GM12892 (cell line): Measurements from ENCODE around the gene QKI.
"Not testable (repeated sequence)": the region's sequence is repeated elsewhere in the genome, so short reads cannot be mapped to it uniquely, and the experiment has no call there.

Experiments used
- DNase-seq: peaks from one replicate; pipeline ENCODE4 v3.0.0; 2011; ENCODE audit not compliant: insufficient read length
- FAIRE-seq: peaks from 2 replicates; lab custom pipeline; 2011; peaks lifted over from hg19 to GRCh38; lab: Jason Lieb, UNC
- POLR2A ChIP-seq: IDR thresholded peaks from 2 replicates; pipeline ENCODE4 v1.6.1; 2011; ENCODE audit warnings: low read depth, low read length, control low read depth
- POLR2AphosphoS5 ChIP-seq: IDR thresholded peaks from 2 replicates; pipeline ENCODE4 v1.6.1; 2011; ENCODE audit warnings: low read depth, low read length, control low read depth
- TAF1 ChIP-seq: IDR thresholded peaks from 2 replicates; pipeline ENCODE4 v1.6.1; 2011; ENCODE audit warnings: low read depth, mild to moderate bottlenecking, control low read depth, low read length, borderline replicate concordance

Gene QKI

DNA sequence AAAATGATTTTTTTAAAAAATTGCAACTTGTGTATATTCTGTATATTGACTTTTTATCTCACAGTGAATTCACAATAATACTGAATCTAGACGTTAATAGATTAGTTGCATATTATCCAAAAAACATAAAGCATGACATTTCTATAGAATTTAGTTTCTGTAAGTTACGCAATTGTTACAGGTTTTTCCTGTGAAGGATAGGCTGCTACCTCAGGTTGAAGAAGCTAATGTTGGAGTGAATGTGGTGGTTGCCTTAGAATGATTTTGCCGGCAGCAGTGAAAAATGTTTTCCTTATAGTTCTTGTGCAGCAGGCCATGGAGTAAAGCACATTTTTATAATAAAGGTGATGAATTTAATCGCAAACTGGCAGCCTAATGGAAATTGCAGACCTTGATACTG is 20.5 kb downstream of the QKI start:
- FAIRE-seq (no peak), DNase-seq (no peak)
- TF ChIP-seq POLR2AphosphoS5 (no peak), POLR2A (no peak), TAF1 (no peak)

- TF ChIP-seq POLR2AphosphoS5 (no peak), POLR2A (no peak), TAF1 (no peak)
- no peak for DNase-seq
- no peak for FAIRE-seq
These were observed 22.3 kb downstream of the QKI start for GRCh38 chr6:163436843-163437242.

DNA sequence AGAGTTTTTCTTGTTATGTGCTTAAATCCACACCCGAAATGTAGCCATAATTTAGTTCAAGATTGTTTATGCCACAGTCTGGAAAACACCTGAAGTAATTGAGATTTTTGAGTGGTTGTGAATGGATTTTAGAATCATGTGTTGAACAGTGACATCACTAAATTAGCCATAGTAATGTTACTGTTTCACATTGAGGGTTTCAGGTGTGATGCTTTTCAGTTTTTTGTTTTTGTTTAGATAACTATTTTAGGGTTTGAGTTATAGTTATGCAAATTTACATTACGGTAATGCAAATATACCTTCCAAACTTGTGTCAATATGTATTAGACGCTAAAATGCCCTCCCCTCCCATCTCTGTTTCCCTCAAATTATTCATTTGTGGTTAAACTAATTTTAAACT is 22.9 kb downstream of the QKI start:
- TF ChIP-seq POLR2A (no peak), TAF1 (no peak), POLR2AphosphoS5 (no peak)
- FAIRE-seq (no peak), DNase-seq (no peak)

DNA sequence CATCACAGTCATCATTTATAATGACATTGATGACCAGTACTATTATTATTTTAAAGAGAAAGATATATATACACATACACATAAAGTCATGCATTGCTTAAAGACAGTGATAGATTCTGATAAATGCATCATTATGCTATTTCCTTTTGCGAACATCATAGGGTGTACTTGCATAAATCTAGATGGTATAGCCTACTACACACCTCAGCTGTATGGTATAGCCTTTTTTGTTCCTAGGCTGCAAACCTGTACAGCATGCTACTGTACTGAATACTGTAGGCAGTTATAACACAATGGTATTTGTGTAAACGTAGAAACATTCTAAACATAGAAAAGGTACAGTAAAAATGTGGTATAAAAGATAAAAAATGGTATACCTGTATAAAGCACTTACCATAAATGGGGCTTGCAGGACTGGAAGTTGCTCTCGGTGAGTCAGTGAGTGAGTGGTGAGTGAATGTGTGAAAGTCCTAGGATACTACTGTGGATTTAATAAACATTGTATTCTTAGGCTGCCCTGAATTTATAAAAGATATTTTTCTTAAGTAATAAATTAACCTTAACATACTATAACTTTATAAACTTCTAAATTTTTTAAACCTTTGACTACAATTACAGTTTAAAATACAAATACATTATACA is 23.9 kb downstream of the QKI start:
- no peak for FAIRE-seq
- TF ChIP-seq TAF1 (no peak), POLR2AphosphoS5 (no peak), POLR2A (no peak)
- no peak for DNase-seq

GRCh38 chr6:163438940-163439335 is 24.4 kb downstream of the QKI start:
- FAIRE-seq (no peak), DNase-seq (no peak)
- no peak for TF ChIP-seq POLR2AphosphoS5
- TF ChIP-seq POLR2A = no peak
- no peak for TF ChIP-seq TAF1

GRCh38 chr6:163439390-163439789 is 24.9 kb downstream of the QKI start:
- FAIRE-seq, DNase-seq: not testable (repeated sequence)

- FAIRE-seq (no peak), DNase-seq (no peak)
- TF ChIP-seq TAF1 = no peak
- no peak for TF ChIP-seq POLR2A
- no peak for TF ChIP-seq POLR2AphosphoS5
These were observed 25.5 kb downstream of the QKI start for GRCh38 chr6:163439997-163440396.

- no peak for TF ChIP-seq TAF1
- TF ChIP-seq POLR2A = no peak
- no peak for TF ChIP-seq POLR2AphosphoS5
- no peak for FAIRE-seq
These were observed 27.8 kb downstream of the QKI start for GRCh38 chr6:163442336-163442735.

DNA sequence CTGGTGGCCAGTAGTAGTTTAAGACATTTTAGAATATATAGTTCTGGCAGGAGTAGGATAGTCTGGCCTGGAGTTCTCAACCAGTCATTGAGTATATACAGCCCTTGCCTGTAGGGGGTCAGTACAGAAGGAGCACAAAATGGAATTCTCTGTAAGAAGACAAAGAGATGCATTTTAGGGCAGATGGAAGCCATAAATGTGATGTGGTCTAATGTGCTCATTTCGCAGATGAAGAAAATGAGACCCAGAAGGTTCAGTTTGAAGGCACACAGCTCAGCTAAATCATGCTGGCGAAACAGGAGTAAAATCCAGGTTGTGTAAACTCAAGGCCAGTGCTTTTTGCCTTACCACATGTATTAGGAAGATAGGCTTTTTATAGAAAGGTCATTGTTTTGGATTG is 29.6 kb downstream of the QKI start:
- TF ChIP-seq TAF1 = no peak
- TF ChIP-seq POLR2A = no peak
- no peak for TF ChIP-seq POLR2AphosphoS5
- DNase-seq = no peak
- no peak for FAIRE-seq

More at GRCh38 chr6:163442336-163442735, 27.8 kb downstream of the QKI start:
- no peak for DNase-seq

GRCh38 chr6:163446549-163446948 is 32.0 kb downstream of the QKI start:
- no peak for FAIRE-seq
- TF ChIP-seq TAF1 (no peak), POLR2AphosphoS5 (no peak), POLR2A (no peak)
- no peak for DNase-seq

DNA sequence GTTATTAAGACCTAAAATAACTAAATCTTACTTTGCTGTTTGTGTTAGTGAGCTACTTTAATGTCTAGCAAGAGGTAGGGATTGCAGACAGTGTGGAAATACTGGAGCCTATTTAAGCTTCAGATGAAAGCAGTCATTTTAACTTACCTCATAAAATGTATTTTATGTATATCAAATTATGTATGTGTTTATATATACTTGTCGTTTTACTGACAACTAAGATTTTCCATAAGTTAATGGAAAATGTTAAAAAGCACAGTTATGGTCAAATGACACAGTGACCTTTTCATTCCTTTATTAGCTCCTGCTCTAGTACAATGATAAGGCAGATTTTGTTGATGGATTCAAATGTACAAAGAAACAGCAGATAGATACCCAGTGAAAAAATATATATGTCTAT is 34.6 kb downstream of the QKI start:
- FAIRE-seq (no peak), DNase-seq (no peak)
- TF ChIP-seq POLR2AphosphoS5 (no peak), POLR2A (no peak), TAF1 (no peak)

DNA sequence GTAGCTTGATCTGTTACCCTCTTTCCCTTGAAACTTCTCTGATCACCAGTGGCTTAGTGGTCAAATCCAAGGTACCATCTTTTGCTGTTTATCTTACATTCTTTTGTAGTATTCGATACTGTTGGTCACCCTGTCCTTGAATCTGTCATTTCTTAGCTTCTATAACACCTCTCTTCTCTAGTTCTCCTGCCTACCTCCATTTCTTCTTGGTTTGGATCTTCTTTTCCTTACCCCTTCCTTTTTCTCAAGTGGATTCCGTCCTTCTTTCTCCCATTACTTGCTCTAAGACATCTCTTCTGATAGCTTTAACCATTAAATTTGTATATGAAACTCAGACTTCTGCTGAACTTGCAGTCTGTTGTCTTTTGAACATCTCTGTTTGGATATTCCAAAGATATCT is 39.9 kb downstream of the QKI start:
- FAIRE-seq (no peak), DNase-seq (no peak)
- no peak for TF ChIP-seq POLR2AphosphoS5

GRCh38 chr6:163455552-163455951 is 41.0 kb downstream of the QKI start:
- DNase-seq (no peak), FAIRE-seq (peak; percentile 5)
- TF ChIP-seq POLR2AphosphoS5 (no peak), POLR2A (no peak), TAF1 (no peak)
